A673 (cell line): ENCODE results near the gene MAPRE3.

Experiments
- EZH2 ChIP-seq: fragments of 200-600 bp; sonication (generic); IDR thresholded peaks from 2 replicates; pipeline ENCODE4 v1.6.1; 2017; ENCODE audit warnings: borderline replicate concordance, low read depth, mild to moderate bottlenecking, mixed read lengths, antibody characterized with exemption, low read length; ENCODE audit not compliant: poor library complexity, severe bottlenecking
- TF ChIP-seq, protein P1 (sequence below): fragments of 300-800, 200-600 bp; sonication (generic); conservative IDR thresholded peaks from 2 replicates; pipeline ENCODE4 v1.5.1; 2017; ENCODE audit warnings: low read depth, mild to moderate bottlenecking, antibody characterized with exemption, low read length, moderate library complexity, mixed read lengths

DNA sequence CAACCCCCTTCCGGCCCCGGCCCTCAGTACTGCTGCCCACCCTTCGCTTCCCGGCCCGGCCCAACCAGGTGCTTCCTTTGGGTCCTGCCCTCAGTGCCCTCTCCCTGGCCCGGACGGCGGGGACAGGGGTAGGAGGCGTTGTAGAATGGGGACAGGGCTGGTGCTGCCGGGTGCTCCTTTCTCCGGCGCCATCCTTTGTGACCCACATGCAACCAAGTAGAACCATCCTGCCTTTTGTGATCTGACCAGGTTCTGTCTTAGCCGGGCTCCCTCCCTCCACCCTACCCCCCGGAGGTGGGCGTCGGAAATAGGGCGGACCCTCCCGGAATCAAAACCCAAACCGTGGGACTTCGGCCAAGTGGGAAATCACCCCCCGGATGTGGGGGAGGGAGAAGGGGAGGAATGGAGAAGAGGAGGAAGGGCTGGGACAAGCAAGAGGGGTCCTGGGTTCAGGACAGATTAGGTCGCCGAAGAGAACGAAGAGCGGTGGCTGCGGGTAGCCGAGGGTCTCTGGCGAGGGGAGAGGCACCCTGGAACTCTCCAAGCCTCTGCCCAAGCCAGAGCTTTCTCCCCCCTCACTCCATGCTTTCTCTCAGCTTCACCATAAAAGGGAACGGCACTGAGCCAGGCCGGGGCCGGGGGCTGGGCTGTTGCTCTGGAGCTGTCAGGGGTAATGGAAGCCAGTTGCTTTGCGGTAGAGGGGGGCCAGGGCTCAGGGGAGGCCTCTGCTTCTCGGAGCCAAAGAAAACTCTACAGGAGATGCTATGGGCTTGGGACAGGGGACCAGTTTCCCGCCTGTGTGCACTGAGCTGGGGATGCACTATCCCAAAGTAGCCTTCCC lies 101.8 kb downstream of the MAPRE3 start:
- TF ChIP-seq, protein P1, sequence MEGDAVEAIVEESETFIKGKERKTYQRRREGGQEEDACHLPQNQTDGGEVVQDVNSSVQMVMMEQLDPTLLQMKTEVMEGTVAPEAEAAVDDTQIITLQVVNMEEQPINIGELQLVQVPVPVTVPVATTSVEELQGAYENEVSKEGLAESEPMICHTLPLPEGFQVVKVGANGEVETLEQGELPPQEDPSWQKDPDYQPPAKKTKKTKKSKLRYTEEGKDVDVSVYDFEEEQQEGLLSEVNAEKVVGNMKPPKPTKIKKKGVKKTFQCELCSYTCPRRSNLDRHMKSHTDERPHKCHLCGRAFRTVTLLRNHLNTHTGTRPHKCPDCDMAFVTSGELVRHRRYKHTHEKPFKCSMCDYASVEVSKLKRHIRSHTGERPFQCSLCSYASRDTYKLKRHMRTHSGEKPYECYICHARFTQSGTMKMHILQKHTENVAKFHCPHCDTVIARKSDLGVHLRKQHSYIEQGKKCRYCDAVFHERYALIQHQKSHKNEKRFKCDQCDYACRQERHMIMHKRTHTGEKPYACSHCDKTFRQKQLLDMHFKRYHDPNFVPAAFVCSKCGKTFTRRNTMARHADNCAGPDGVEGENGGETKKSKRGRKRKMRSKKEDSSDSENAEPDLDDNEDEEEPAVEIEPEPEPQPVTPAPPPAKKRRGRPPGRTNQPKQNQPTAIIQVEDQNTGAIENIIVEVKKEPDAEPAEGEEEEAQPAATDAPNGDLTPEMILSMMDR, result no peak
- TF ChIP-seq EZH2, result no peak
